Lung (tissue), 12 donors: ENCODE data around the gene CRIP2. TPM values are rescaled to one million over a fixed set of nuclear protein-coding genes. Genes with fewer than 3 reads are reported as not detected.

Experiments
- ATAC-seq: fragments of 200-7000 bp; cut with Tn5 transposase; one replicate; pipeline ENCODE4 v1.9.1; 2020; ENCODE audit warnings: moderate number of reproducible peaks; ENCODE audit not compliant: insufficient read depth, low FRiP score
- DNase-seq, 3 donors: peaks; one replicate each; pipeline ENCODE4 v3.0.0-alpha.2; 2013 to 2017
- H3K27ac ChIP-seq, 2 donors: one replicate each; pipeline ENCODE4 v1.5.1; 2013; ENCODE audit warnings: mild to moderate bottlenecking in 2 of 2, moderate library complexity in 2 of 2, control low read depth in 1 of 2, inconsistent platforms in 1 of 2, low read depth in 1 of 2, low read length in 1 of 2
- H3K27me3 ChIP-seq, 3 donors: one replicate each; pipeline ENCODE4 v1.5.1; 2013; ENCODE audit warnings: low read length in 2 of 3; ENCODE audit not compliant: control insufficient read depth in 3 of 3, insufficient read depth in 3 of 3
- H3K36me3 ChIP-seq, 4 donors: one replicate each; pipeline ENCODE4 v1.5.1; 2013; ENCODE audit warnings: low read length in 4 of 4, mild to moderate bottlenecking in 1 of 4, moderate library complexity in 1 of 4; ENCODE audit not compliant: control insufficient read depth in 4 of 4, insufficient read depth in 4 of 4
- H3K4me1 ChIP-seq, 5 donors: one replicate each; pipeline ENCODE4 v1.5.1; 2013; ENCODE audit warnings: low read length in 5 of 5, mild to moderate bottlenecking in 2 of 5, moderate library complexity in 1 of 5; ENCODE audit not compliant: control insufficient read depth in 5 of 5, insufficient read depth in 5 of 5
- H3K4me3 ChIP-seq: one replicate; pipeline ENCODE4 v1.5.1; 2013; ENCODE audit warnings: mild to moderate bottlenecking, control low read depth, moderate library complexity
- H3K9ac ChIP-seq, 2 donors: one replicate each; pipeline ENCODE4 v1.5.1; 2013; ENCODE audit warnings: low read length in 2 of 2, control low read depth in 1 of 2; ENCODE audit not compliant: insufficient read depth in 1 of 2
- H3K9me3 ChIP-seq, 4 donors: one replicate each; pipeline ENCODE4 v1.5.1; 2013; ENCODE audit warnings: low read length in 3 of 4, mild to moderate bottlenecking in 1 of 4, moderate library complexity in 1 of 4; ENCODE audit not compliant: control insufficient read depth in 4 of 4, insufficient read depth in 3 of 4
- CTCF ChIP-seq: IDR thresholded peaks from 2 replicates; pipeline ENCODE4 v1.5.1; 2012; ENCODE audit warnings: mild to moderate bottlenecking; ENCODE audit errors: control extremely low read depth, extremely low read depth
- WGBS, 2 donors: extraction: QIAGEN DNeasy Blood & Tissue Kit; methylation state at CpG; one replicate each; pipeline ENCODE4 v1.1.7; 2013; 5-methylcytosine and 5-hydroxymethylcytosine counted together
- polyA plus RNA-seq, 2 donors: library from polyadenylated mRNA; stranded (reverse); fragments of 200-250 nt; gene quantifications; one replicate each; pipeline ENCODE4 v1.2.1, GENCODE V29; 2013
- total RNA-seq, 2 donors: library from RNA; depleted of rRNA in 1 of 2; stranded (reverse); fragments of >200 nt in 1 of 2; gene quantifications; one replicate each; pipeline ENCODE4 v1.2.1, GENCODE V29; 2014 to 2021
- donor health status: control.
- donor health status: control.
- donor health status: Bipolar disorder and iron deficiency.
- donor health status: healthy.
- donor health status: DM: yes; HTN: yes; CAD: no.

CRIP2 gene
- total and polyA plus RNA-seq, 4 donors: 135 to 267 (median 205) TPM

DNA sequence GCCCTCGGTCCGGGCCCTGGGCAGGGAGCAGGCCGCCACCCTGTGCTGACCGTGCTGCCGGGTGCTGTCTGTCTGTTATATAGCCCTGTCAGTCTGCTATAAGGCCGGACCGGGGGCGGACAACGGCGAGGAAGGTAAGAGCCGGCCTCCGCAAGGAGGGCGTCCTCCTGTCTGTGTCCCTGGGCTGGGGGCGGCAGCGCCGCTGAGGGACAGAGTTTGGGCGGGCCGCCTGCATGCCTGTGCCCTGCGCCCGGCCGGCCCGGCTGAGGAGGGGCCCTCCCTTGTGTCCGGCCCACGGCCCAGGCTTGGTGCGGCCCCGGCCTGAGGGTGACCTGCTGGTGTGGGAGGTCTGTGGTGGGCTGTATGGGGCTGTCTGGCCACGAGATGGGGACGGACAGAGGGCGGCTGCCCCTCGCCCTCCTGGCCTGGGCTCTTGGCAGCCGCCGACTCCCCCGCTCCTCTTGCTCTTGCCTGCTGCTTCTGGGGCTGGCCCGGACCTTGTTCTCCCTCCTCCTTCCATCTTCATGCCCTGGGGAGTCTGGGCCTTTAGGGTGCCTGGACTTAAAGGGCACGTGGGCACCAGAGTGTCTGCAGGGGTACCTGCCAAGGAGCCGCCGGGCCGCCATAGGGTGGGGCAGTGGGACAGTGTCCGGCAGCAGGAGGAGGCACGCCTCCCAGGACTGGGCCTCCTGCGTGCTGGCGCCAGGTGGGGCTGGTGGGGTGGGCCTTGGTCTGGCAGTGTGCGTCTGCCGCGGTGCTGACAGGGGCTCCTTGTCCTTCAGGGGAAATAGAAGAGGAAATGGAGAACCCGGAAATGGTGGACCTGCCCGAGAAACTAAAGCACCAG is 25.1 kb upstream of the CRIP2 start:
- Histone ChIP-seq H3K9ac (no peak overlapping the region), H3K27ac (no peak overlapping the region), H3K9me3 (no peaks in the 10 kb centered on the region), H3K4me1 (peaks cover 0 to 4% (median 0%) of the 10 kb centered on the region in 5 donors), H3K4me3 (no peak overlapping the region), H3K36me3 (peaks cover 2 to 24% (median 11%) of the 10 kb centered on the region in 4 donors), H3K27me3 (no peaks in the 10 kb centered on the region)
- WGBS, 2 donors: 90 to 93% methylated on average over 43 to 47 of the region's 47 CpGs
- ATAC-seq (no peak), DNase-seq (no peak)
- TF ChIP-seq CTCF: no peak

GRCh38 chr14:105450123-105450505 is 24.5 kb upstream of the CRIP2 start:
- WGBS, 2 donors: 88 to 91% methylated on average over 21 to 22 of the region's 22 CpGs
- Histone ChIP-seq H3K9me3 (no peaks in the 10 kb centered on the region), H3K9ac (no peak overlapping the region), H3K4me3 (no peak overlapping the region), H3K27me3 (no peaks in the 10 kb centered on the region), H3K36me3 (peaks cover 2 to 26% (median 11%) of the 10 kb centered on the region in 4 donors), H3K4me1 (peaks cover 0 to 4% (median 0%) of the 10 kb centered on the region in 5 donors), H3K27ac (no peak overlapping the region)
- ATAC-seq: no peak
- DNase-seq: no peak
- no peak for TF ChIP-seq CTCF

- Histone ChIP-seq H3K9me3 (no peaks in the 10 kb centered on the region), H3K27me3 (no peaks in the 10 kb centered on the region), H3K36me3 (peaks cover 2 to 35% (median 11%) of the 10 kb centered on the region in 4 donors), H3K27ac (no peak overlapping the region), H3K4me3 (no peak overlapping the region), H3K4me1 (peaks cover 0 to 4% (median 0%) of the 10 kb centered on the region in 5 donors), H3K9ac (no peak overlapping the region)
- ATAC-seq (no peak), DNase-seq (no peak)
- 92 to 94% methylated on average over 29 of the region's 29 CpGs for WGBS, 2 donors
- no peak for TF ChIP-seq CTCF
These were observed 23.5 kb upstream of the CRIP2 start for GRCh38 chr14:105450864-105451720.
